Measurements from ENCODE around the gene GLIPR1.
"Not testable (repeated sequence)": the region's sequence is repeated elsewhere in the genome, so short reads cannot be mapped to it uniquely, and the experiment has no call there.

The GLIPR1 gene

GRCh38 chr12:75480469-75480949 lies at the start of gene GLIPR1:
Gene GLIPR1 (plus strand): TSS chr12:75480755. CDS start chr12:75480881, 126 bp downstream.
- peak; percentile 84 for DNase-seq

- no peak for DNase-seq
Observed at GRCh38 chr12:75432924-75433323, 47.6 kb upstream of the GLIPR1 start.

GRCh38 chr12:75437564-75437963 lies 43.0 kb upstream of the GLIPR1 start:
- DNase-seq = no peak

GRCh38 chr12:75438059-75438754 lies 42.3 kb upstream of the GLIPR1 start:
- no peak for DNase-seq

- no peak for DNase-seq
Observed at GRCh38 chr12:75439048-75439447, 41.5 kb upstream of the GLIPR1 start.

- DNase-seq = no peak
Observed at GRCh38 chr12:75439930-75440329, 40.6 kb upstream of the GLIPR1 start.

- not testable (repeated sequence) for DNase-seq
Observed at GRCh38 chr12:75441687-75442449, 38.7 kb upstream of the GLIPR1 start.

GRCh38 chr12:75442454-75442853 lies 38.1 kb upstream of the GLIPR1 start:
- DNase-seq = not testable (repeated sequence)

- no peak for DNase-seq
Observed at GRCh38 chr12:75443709-75444108, 36.8 kb upstream of the GLIPR1 start.

- DNase-seq = no peak
Observed at GRCh38 chr12:75444429-75445136, 36.0 kb upstream of the GLIPR1 start.

- not testable (repeated sequence) for DNase-seq
Observed at GRCh38 chr12:75445137-75445507, 35.4 kb upstream of the GLIPR1 start.

- DNase-seq = no peak
Observed at GRCh38 chr12:75446857-75447256, 33.7 kb upstream of the GLIPR1 start.

GRCh38 chr12:75447691-75448393 lies 32.7 kb upstream of the GLIPR1 start:
- DNase-seq = no peak

- no peak for DNase-seq
Observed at GRCh38 chr12:75452675-75453330, 27.8 kb upstream of the GLIPR1 start.

GRCh38 chr12:75455839-75456238 lies 24.7 kb upstream of the GLIPR1 start:
- no peak for DNase-seq

GRCh38 chr12:75457191-75457590 lies 23.4 kb upstream of the GLIPR1 start:
- no peak for DNase-seq

- DNase-seq = not testable (repeated sequence)
Observed at GRCh38 chr12:75457866-75458265, 22.7 kb upstream of the GLIPR1 start.

GRCh38 chr12:75459755-75460154 lies 20.8 kb upstream of the GLIPR1 start:
- no peak for DNase-seq

- DNase-seq = no peak
Observed at GRCh38 chr12:75460204-75460603, 20.4 kb upstream of the GLIPR1 start.

- no peak for DNase-seq
Observed at GRCh38 chr12:75471902-75472890, 8.4 kb upstream of the GLIPR1 start.

- no peak for DNase-seq
Observed at GRCh38 chr12:75474116-75474515, 6.4 kb upstream of the GLIPR1 start.

Measured in activated CD8-positive, alpha-beta memory T cell treated with anti-CD3 and anti-CD28 coated beads for 24 hours (primary cell).